ENCODE measurements around the gene SKAP1.

- TF ChIP-seq POLR2A (IDR thresholded peaks at IDR 0.05) (no peak), CTCF (IDR thresholded peaks at IDR 0.05) (no peak)
Measured at GRCh38 chr17:48231995-48232959, 197.7 kb downstream of the SKAP1 start.

Measured in thyroid gland (tissue), 4 donors.